Measurements from ENCODE around the gene IL17RA.

IL17RA gene

GRCh38 chr22:17113600-17113999 lies 28.8 kb downstream of the IL17RA start:
- no peak overlapping the region for H3K4me3 ChIP-seq (ENCODE audit: low read length)
- H3K36me3 ChIP-seq (ENCODE audit: control insufficient read depth, insufficient read depth, low read length): no peaks in the 10 kb centered on the region
- no peaks in the 10 kb centered on the region for H3K27me3 ChIP-seq (ENCODE audit: control insufficient read depth, insufficient read depth, low read length)
- H3K9ac ChIP-seq (ENCODE audit: low read length): no peak overlapping the region
- no peaks in the 10 kb centered on the region for H3K4me1 ChIP-seq (ENCODE audit: control insufficient read depth, insufficient read depth, low read length)
- no peak overlapping the region for H3K27ac ChIP-seq (ENCODE audit: low read depth, low read length)

GRCh38 chr22:17114173-17114897 lies 29.5 kb downstream of the IL17RA start:
- no peak overlapping the region for H3K9ac ChIP-seq (ENCODE audit: low read length)
- no peaks in the 10 kb centered on the region for H3K4me1 ChIP-seq (ENCODE audit: control insufficient read depth, insufficient read depth, low read length)
- H3K27ac ChIP-seq (ENCODE audit: low read depth, low read length): no peak overlapping the region
- no peak overlapping the region for H3K4me3 ChIP-seq (ENCODE audit: low read length)
- H3K27me3 ChIP-seq (ENCODE audit: control insufficient read depth, insufficient read depth, low read length): peaks cover 5% of the 10 kb centered on the region
- no peaks in the 10 kb centered on the region for H3K36me3 ChIP-seq (ENCODE audit: control insufficient read depth, insufficient read depth, low read length)

- no peaks in the 10 kb centered on the region for H3K36me3 ChIP-seq (ENCODE audit: control insufficient read depth, insufficient read depth, low read length)
- no peaks in the 10 kb centered on the region for H3K4me1 ChIP-seq (ENCODE audit: control insufficient read depth, insufficient read depth, low read length)
- peaks cover 9% of the 10 kb centered on the region for H3K27me3 ChIP-seq (ENCODE audit: control insufficient read depth, insufficient read depth, low read length)
- no peak overlapping the region for H3K4me3 ChIP-seq (ENCODE audit: low read length)
- no peak overlapping the region for H3K9ac ChIP-seq (ENCODE audit: low read length)
- H3K27ac ChIP-seq (ENCODE audit: low read depth, low read length): no peak overlapping the region
Measured at GRCh38 chr22:17114898-17115235, 30.1 kb downstream of the IL17RA start.

GRCh38 chr22:17115236-17115635 lies 30.4 kb downstream of the IL17RA start:
- no peaks in the 10 kb centered on the region for H3K4me1 ChIP-seq (ENCODE audit: control insufficient read depth, insufficient read depth, low read length)
- H3K4me3 ChIP-seq (ENCODE audit: low read length): no peak overlapping the region
- no peak overlapping the region for H3K9ac ChIP-seq (ENCODE audit: low read length)
- H3K27ac ChIP-seq (ENCODE audit: low read depth, low read length): no peak overlapping the region
- H3K27me3 ChIP-seq (ENCODE audit: control insufficient read depth, insufficient read depth, low read length): peaks cover 11% of the 10 kb centered on the region
- no peaks in the 10 kb centered on the region for H3K36me3 ChIP-seq (ENCODE audit: control insufficient read depth, insufficient read depth, low read length)

- no peak overlapping the region for H3K9ac ChIP-seq (ENCODE audit: low read length)
- H3K4me1 ChIP-seq (ENCODE audit: control insufficient read depth, insufficient read depth, low read length): no peaks in the 10 kb centered on the region
- no peak overlapping the region for H3K4me3 ChIP-seq (ENCODE audit: low read length)
- H3K36me3 ChIP-seq (ENCODE audit: control insufficient read depth, insufficient read depth, low read length): no peaks in the 10 kb centered on the region
- no peak overlapping the region for H3K27ac ChIP-seq (ENCODE audit: low read depth, low read length)
- H3K27me3 ChIP-seq (ENCODE audit: control insufficient read depth, insufficient read depth, low read length): peaks cover 11% of the 10 kb centered on the region
Measured at GRCh38 chr22:17115945-17116565, 31.3 kb downstream of the IL17RA start.

- Histone ChIP-seq H3K27ac (ENCODE audit: low read depth, low read length) (no peak overlapping the region), H3K4me1 (ENCODE audit: control insufficient read depth, insufficient read depth, low read length) (no peaks in the 10 kb centered on the region), H3K27me3 (ENCODE audit: control insufficient read depth, insufficient read depth, low read length) (peaks cover 16% of the 10 kb centered on the region), H3K36me3 (ENCODE audit: control insufficient read depth, insufficient read depth, low read length) (no peaks in the 10 kb centered on the region), H3K9ac (ENCODE audit: low read length) (no peak overlapping the region), H3K4me3 (ENCODE audit: low read length) (no peak overlapping the region)
Measured at GRCh38 chr22:17116572-17117330, 32.0 kb downstream of the IL17RA start.

GRCh38 chr22:17117400-17117799 lies 32.6 kb downstream of the IL17RA start:
- no peak overlapping the region for H3K27ac ChIP-seq (ENCODE audit: low read depth, low read length)
- H3K36me3 ChIP-seq (ENCODE audit: control insufficient read depth, insufficient read depth, low read length): no peaks in the 10 kb centered on the region
- H3K27me3 ChIP-seq (ENCODE audit: control insufficient read depth, insufficient read depth, low read length): peaks cover 21% of the 10 kb centered on the region
- H3K4me1 ChIP-seq (ENCODE audit: control insufficient read depth, insufficient read depth, low read length): no peaks in the 10 kb centered on the region
- H3K9ac ChIP-seq (ENCODE audit: low read length): no peak overlapping the region
- no peak overlapping the region for H3K4me3 ChIP-seq (ENCODE audit: low read length)

GRCh38 chr22:17117890-17118289 lies 33.1 kb downstream of the IL17RA start:
- H3K4me1 ChIP-seq (ENCODE audit: control insufficient read depth, insufficient read depth, low read length): no peaks in the 10 kb centered on the region
- H3K9ac ChIP-seq (ENCODE audit: low read length): no peak overlapping the region
- H3K4me3 ChIP-seq (ENCODE audit: low read length): no peak overlapping the region
- H3K27me3 ChIP-seq (ENCODE audit: control insufficient read depth, insufficient read depth, low read length): peaks cover 21% of the 10 kb centered on the region
- no peaks in the 10 kb centered on the region for H3K36me3 ChIP-seq (ENCODE audit: control insufficient read depth, insufficient read depth, low read length)
- no peak overlapping the region for H3K27ac ChIP-seq (ENCODE audit: low read depth, low read length)

- Histone ChIP-seq H3K9ac (ENCODE audit: low read length) (no peak overlapping the region), H3K36me3 (ENCODE audit: control insufficient read depth, insufficient read depth, low read length) (no peaks in the 10 kb centered on the region), H3K27me3 (ENCODE audit: control insufficient read depth, insufficient read depth, low read length) (peaks cover 21% of the 10 kb centered on the region), H3K4me3 (ENCODE audit: low read length) (no peak overlapping the region), H3K4me1 (ENCODE audit: control insufficient read depth, insufficient read depth, low read length) (no peaks in the 10 kb centered on the region), H3K27ac (ENCODE audit: low read depth, low read length) (no peak overlapping the region)
Measured at GRCh38 chr22:17118342-17118741, 33.5 kb downstream of the IL17RA start.

GRCh38 chr22:17119481-17120202 lies 34.8 kb downstream of the IL17RA start:
- no peaks in the 10 kb centered on the region for H3K36me3 ChIP-seq (ENCODE audit: control insufficient read depth, insufficient read depth, low read length)
- H3K27ac ChIP-seq (ENCODE audit: low read depth, low read length): no peak overlapping the region
- H3K27me3 ChIP-seq (ENCODE audit: control insufficient read depth, insufficient read depth, low read length): peaks cover 21% of the 10 kb centered on the region
- H3K4me1 ChIP-seq (ENCODE audit: control insufficient read depth, insufficient read depth, low read length): no peaks in the 10 kb centered on the region
- no peak overlapping the region for H3K4me3 ChIP-seq (ENCODE audit: low read length)
- no peak overlapping the region for H3K9ac ChIP-seq (ENCODE audit: low read length)

- Histone ChIP-seq H3K9ac (ENCODE audit: low read length) (no peak overlapping the region), H3K27ac (ENCODE audit: low read depth, low read length) (no peak overlapping the region), H3K27me3 (ENCODE audit: control insufficient read depth, insufficient read depth, low read length) (peaks cover 21% of the 10 kb centered on the region), H3K36me3 (ENCODE audit: control insufficient read depth, insufficient read depth, low read length) (no peaks in the 10 kb centered on the region), H3K4me1 (ENCODE audit: control insufficient read depth, insufficient read depth, low read length) (no peaks in the 10 kb centered on the region), H3K4me3 (ENCODE audit: low read length) (no peak overlapping the region)
Measured at GRCh38 chr22:17120281-17120680, 35.5 kb downstream of the IL17RA start.

- Histone ChIP-seq H3K27ac (ENCODE audit: low read depth, low read length) (no peak overlapping the region), H3K27me3 (ENCODE audit: control insufficient read depth, insufficient read depth, low read length) (peaks cover 21% of the 10 kb centered on the region), H3K9ac (ENCODE audit: low read length) (no peak overlapping the region), H3K36me3 (ENCODE audit: control insufficient read depth, insufficient read depth, low read length) (no peaks in the 10 kb centered on the region), H3K4me3 (ENCODE audit: low read length) (no peak overlapping the region), H3K4me1 (ENCODE audit: control insufficient read depth, insufficient read depth, low read length) (no peaks in the 10 kb centered on the region)
Measured at GRCh38 chr22:17120711-17121232, 36.0 kb downstream of the IL17RA start.

Data from rectal smooth muscle tissue (tissue), 1 donor.